HG03060 (cell line): Measurements from ENCODE around the gene KCNK18.

Experiments used
- ATAC-seq: cut with Tn5 transposase; IDR thresholded peaks from one replicate; pipeline ENCODE4 v1.9.1; 2021; ENCODE audit warnings: low read depth, moderate number of reproducible peaks; ENCODE audit not compliant: unreplicated experiment

KCNK18 gene

DNA sequence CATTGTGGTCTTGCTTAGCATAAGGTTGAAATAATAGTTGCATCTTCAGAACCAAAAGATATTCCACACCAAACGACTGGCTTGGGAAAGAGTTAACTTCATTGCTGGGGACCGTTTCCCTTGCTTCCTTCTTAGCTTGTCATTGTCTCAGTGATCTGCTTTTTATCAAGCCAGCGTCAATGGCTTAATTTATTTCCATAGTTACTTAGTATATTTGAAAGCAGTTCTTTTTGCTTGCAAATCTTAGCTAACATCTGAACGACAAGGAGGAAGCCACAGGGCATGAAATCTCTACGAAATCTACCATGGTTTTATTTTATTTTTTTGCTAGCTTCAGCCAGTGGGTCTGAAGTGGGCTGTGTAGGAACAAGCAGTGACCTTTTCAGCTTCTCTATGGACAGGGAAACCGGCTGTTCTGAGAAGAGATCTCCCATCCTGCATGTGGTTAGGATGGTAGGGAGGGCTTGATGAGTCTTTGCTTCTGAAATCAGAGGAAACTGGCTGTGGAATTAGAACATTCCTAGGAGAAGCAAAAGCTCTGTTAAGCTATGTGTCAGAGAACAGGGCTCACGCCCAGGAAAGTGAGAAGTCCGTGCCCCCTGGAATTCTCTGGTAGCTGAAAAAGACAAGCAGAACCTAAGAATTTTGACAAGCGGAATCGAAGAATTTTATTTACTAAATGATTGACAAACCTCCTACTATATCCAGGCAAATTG is 51.6 kb downstream of the KCNK18 start:
- ATAC-seq, result no peak

GRCh38 chr10:117249493-117250093 is 52.3 kb downstream of the KCNK18 start:
- peak; percentile 73 for ATAC-seq

DNA sequence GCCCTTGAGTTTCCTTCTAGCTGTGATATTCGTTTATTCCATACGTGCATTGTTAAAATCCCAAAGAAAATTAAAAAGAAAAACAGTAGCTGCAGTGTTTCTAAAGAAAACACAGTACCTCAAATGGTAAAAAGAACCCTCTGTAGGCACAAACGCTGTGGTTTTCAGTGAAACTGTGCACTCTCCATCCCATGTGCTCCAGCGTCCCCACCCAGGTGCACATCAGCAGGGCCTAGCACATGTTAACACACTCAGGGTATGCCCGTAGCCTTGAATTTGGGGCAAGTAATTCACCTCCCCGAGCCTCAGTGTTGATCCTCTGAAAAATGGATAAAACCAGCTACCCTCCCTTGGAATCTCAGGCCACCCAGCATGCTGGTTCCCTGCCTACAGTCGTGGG is 53.1 kb downstream of the KCNK18 start:
- ATAC-seq, result no peak

- ATAC-seq, result no peak
Measured at GRCh38 chr10:117253908-117254307, 56.6 kb downstream of the KCNK18 start.

GRCh38 chr10:117254338-117254737 is 57.0 kb downstream of the KCNK18 start:
- ATAC-seq, result no peak

DNA sequence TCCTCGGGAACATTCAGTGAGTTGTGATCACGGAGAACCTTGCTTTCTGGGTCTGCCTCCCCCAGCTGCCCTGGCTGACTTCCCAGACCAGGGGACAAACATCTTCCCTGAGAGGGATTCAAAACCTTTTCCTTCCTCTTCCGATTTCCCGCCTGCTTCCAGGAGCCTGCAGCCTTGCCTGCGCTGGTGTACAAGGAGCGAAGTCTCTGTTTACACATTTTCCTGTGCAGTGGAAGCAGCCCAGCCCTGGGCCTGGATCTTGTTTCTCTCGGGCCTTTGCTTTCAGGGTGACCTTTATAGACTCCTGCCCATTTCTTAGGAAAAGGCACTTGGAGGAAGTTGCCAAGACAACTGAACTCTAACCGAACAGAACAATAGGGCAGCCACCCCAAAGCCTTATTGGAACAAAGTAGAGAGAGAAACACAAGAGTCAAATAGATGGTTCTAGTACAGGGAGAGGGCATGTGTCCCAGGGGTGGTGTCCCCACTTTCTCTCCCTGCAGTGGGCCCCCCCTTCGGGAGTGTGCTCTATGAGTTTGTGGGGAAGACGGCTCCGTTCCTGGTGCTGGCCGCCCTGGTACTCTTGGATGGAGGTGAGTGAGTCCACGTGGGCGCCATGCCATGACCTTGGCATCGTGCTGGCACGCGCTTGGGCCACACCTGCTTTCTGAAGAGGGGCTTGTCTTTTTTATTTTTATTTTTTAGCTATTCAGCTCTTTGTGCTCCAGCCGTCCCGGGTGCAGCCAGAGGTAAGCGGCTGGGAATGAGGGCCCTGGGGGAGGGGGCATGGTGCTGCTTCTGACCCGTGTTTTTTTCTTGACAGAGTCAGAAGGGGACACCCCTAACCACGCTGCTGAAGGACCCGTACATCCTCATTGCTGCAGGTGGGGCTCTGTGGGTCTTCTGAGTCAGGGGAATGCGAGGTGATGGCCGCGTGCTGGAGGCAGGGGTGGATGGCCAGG is 57.8 kb downstream of the KCNK18 start:
- ATAC-seq, result no peak

DNA sequence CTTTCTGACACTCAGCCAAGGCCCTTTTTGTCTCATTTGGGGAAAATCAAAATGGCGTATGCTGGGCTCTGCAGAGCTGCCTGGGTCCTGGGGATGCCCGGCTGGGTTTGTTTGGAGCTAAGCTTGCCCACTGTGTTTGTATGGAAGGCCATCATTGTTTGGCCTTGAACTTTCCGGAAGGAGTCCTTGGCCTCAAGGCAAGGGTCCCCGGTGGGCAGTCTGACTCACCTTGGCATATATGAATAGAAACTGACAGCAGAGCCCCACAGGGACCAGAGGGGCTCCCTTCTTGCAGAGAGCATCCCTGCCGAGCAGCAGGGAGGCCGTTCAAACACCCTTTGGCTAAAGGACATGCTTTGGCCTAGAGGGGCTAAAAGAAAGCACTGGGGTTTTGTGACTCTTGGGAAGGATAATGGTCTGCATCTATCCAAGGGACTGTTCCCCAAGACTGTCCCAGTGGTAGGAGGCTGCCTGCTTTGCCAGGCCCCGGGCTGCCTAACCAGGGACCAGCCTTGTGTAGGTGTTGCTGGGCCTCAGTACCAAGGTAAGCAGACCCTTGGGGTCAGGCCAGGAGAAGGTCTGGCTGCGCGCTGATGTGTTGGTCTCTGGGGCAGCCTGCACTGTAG is 58.7 kb downstream of the KCNK18 start:
- ATAC-seq, result no peak

- no peak for ATAC-seq
Measured at GRCh38 chr10:117256910-117257309, 59.6 kb downstream of the KCNK18 start.

DNA sequence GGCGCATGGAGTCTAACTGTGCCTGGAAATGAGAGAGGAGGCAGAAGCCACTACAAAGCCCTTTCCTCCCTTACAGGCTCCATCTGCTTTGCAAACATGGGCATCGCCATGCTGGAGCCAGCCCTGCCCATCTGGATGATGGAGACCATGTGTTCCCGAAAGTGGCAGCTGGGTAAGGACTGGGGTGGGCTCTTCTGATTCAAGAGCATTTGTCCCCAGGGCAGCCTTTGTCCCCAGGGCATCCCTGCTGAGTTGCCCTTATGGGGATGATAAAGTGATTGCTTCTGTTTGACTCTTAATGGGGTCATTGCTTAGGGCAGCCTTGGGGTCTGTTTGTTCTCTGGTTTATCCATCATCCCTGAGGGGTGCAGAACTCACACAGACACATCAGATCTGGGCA is 60.4 kb downstream of the KCNK18 start:
- ATAC-seq, result no peak

DNA sequence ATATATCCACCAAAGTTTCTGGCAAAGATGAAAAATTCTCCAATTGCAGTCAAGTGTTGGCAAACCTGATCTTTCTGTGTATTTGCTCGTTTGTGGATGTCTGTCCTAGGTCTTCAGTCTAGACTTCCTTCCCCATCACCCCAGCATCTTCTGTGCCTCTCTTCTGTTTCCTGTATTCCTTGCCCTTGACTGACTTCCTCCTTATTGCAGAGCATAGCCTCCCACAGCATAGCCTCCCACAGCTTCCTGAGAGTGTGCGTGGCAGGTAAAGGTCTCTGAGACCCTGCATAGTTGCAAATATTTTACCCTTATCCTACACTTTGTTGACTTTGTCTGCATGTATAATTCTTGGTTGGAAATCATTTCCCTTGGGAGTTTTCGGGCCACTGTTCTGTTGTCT is 62.0 kb downstream of the KCNK18 start:
- ATAC-seq, result no peak
